ENCODE results near the gene TMEM138.

TMEM138 gene

GRCh38 chr11:61414547-61414946 is 52.4 kb downstream of the TMEM138 start:
- no peak for DNase-seq (ENCODE audit: low spot score)
- in situ Hi-C loops (cut with MboI; ENCODE audit: low pct_unique_long_range_greater_than_20kb, low sequenced_read_pairs, unreplicated experiment), result no loop called here
- TF ChIP-seq, protein P1, sequence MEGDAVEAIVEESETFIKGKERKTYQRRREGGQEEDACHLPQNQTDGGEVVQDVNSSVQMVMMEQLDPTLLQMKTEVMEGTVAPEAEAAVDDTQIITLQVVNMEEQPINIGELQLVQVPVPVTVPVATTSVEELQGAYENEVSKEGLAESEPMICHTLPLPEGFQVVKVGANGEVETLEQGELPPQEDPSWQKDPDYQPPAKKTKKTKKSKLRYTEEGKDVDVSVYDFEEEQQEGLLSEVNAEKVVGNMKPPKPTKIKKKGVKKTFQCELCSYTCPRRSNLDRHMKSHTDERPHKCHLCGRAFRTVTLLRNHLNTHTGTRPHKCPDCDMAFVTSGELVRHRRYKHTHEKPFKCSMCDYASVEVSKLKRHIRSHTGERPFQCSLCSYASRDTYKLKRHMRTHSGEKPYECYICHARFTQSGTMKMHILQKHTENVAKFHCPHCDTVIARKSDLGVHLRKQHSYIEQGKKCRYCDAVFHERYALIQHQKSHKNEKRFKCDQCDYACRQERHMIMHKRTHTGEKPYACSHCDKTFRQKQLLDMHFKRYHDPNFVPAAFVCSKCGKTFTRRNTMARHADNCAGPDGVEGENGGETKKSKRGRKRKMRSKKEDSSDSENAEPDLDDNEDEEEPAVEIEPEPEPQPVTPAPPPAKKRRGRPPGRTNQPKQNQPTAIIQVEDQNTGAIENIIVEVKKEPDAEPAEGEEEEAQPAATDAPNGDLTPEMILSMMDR (IDR thresholded peaks at IDR 0.05; ENCODE audit: extremely low read depth, insufficient read depth, missing control alignments), result no peak

- no peak for DNase-seq (ENCODE audit: low spot score)
- in situ Hi-C loops (cut with MboI; ENCODE audit: low pct_unique_long_range_greater_than_20kb, low sequenced_read_pairs, unreplicated experiment), result no loop called here
- TF ChIP-seq, protein P1 (IDR thresholded peaks at IDR 0.05; ENCODE audit: extremely low read depth, insufficient read depth, missing control alignments), result no peak
These were observed 53.2 kb downstream of the TMEM138 start for GRCh38 chr11:61415381-61415780.

DNA sequence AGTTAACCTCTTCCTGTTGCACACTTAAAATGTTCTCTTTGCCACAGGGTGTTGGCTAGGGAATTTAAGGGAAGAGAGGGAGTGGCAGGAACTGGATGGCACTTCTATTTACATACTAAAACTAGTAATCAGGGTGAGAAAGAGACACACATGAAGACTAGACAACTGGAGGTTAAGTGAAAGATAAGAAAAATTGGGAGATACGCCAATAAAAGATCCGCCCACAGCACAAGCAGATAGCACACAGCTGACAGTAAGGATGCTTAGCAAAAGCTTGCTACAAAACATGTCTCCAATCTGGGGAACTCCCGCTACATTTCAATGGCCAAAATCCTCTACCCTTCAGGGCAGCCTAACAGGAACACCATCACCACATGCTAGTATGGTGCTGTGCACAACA is 54.8 kb downstream of the TMEM138 start:
- in situ Hi-C loops (cut with MboI; ENCODE audit: low pct_unique_long_range_greater_than_20kb, low sequenced_read_pairs, unreplicated experiment), result no loop called here
- TF ChIP-seq, protein P1 (IDR thresholded peaks at IDR 0.05; ENCODE audit: extremely low read depth, insufficient read depth, missing control alignments), result no peak
- DNase-seq (ENCODE audit: low spot score), result no peak

GRCh38 chr11:61417670-61418069 is 55.5 kb downstream of the TMEM138 start:
- in situ Hi-C loops (cut with MboI; ENCODE audit: low pct_unique_long_range_greater_than_20kb, low sequenced_read_pairs, unreplicated experiment), result no loop called here
- no peak for DNase-seq (ENCODE audit: low spot score)
- TF ChIP-seq, protein P1 (IDR thresholded peaks at IDR 0.05; ENCODE audit: extremely low read depth, insufficient read depth, missing control alignments), result no peak

GRCh38 chr11:61418136-61418535 is 56.0 kb downstream of the TMEM138 start:
- in situ Hi-C loops (cut with MboI; ENCODE audit: low pct_unique_long_range_greater_than_20kb, low sequenced_read_pairs, unreplicated experiment), result no loop called here
- TF ChIP-seq, protein P1 (IDR thresholded peaks at IDR 0.05; ENCODE audit: extremely low read depth, insufficient read depth, missing control alignments), result no peak
- no peak for DNase-seq (ENCODE audit: low spot score)
